Measurements from ENCODE around the gene MISP.

DNA sequence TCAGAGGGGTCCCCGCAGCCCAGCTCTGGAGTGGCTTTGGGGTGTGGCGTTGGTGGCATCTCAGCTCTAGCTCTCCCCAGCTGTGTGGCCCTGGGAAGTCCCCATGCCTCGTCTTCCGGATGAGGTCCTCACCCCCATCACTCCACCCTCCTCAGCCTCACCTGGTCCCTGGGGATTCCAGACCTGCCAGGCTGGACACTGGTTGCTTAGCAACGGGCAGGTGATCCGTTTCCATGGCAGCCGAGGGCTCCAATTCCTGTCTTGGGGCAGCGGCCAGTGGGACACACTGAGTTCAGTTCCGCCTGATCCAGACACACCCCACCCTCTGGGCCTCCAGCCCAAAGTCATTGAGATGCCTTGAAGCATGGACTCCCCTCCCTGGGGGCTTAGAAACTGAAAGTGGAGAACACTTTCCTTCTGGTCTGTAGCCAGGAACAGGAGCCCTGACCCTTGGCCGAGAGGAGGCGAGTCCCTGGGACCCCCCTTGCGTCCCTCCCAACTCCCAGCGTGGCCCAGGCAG, 7.7 kb upstream of the MISP start:
- no peak for TF ChIP-seq POLR2A (IDR thresholded peaks at IDR 0.05)
- TF ChIP-seq, protein P1, sequence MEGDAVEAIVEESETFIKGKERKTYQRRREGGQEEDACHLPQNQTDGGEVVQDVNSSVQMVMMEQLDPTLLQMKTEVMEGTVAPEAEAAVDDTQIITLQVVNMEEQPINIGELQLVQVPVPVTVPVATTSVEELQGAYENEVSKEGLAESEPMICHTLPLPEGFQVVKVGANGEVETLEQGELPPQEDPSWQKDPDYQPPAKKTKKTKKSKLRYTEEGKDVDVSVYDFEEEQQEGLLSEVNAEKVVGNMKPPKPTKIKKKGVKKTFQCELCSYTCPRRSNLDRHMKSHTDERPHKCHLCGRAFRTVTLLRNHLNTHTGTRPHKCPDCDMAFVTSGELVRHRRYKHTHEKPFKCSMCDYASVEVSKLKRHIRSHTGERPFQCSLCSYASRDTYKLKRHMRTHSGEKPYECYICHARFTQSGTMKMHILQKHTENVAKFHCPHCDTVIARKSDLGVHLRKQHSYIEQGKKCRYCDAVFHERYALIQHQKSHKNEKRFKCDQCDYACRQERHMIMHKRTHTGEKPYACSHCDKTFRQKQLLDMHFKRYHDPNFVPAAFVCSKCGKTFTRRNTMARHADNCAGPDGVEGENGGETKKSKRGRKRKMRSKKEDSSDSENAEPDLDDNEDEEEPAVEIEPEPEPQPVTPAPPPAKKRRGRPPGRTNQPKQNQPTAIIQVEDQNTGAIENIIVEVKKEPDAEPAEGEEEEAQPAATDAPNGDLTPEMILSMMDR (IDR thresholded peaks at IDR 0.05) = no peak
- TF ChIP-seq POLR2AphosphoS5 (IDR thresholded peaks at IDR 0.05) = no peak
